ENCODE data around the gene ADGRF3.
A peak's percentile ranks its signal among the peaks of the same experiment; 100 is the strongest.

ADGRF3 gene

DNA sequence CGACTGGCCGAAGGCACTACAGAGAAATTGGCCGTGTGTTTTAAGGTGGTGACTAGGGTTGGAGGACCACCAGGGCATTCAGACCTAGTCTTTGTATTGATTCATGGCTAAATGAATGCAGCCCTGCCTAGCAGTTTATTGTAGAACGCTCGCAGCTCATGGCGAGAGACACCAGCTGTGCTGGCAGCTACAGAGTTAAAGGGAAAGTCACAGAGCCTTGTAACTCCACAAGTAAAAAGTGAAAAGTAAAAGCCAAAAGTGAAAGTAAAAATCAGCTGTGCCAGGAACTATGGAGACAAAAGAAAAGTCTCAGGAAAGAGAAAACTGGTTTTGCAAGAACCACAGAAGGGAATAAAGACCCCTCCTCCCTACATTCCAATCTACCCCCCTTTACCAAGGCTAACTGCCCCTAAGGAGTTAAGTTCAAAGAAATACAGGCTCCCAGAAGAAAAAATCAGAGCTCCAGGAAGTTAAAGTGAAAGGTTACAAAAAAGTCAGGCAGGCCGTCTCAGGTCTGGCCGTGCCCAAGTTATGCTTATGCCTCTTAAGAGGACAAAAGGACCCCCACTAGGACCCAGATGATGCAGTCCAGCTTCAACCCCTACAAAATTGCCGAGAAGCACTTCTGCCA lies 47.0 kb downstream of the ADGRF3 start:
- TF ChIP-seq, protein P1, sequence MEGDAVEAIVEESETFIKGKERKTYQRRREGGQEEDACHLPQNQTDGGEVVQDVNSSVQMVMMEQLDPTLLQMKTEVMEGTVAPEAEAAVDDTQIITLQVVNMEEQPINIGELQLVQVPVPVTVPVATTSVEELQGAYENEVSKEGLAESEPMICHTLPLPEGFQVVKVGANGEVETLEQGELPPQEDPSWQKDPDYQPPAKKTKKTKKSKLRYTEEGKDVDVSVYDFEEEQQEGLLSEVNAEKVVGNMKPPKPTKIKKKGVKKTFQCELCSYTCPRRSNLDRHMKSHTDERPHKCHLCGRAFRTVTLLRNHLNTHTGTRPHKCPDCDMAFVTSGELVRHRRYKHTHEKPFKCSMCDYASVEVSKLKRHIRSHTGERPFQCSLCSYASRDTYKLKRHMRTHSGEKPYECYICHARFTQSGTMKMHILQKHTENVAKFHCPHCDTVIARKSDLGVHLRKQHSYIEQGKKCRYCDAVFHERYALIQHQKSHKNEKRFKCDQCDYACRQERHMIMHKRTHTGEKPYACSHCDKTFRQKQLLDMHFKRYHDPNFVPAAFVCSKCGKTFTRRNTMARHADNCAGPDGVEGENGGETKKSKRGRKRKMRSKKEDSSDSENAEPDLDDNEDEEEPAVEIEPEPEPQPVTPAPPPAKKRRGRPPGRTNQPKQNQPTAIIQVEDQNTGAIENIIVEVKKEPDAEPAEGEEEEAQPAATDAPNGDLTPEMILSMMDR (IDR thresholded peaks at IDR 0.05; ENCODE audit: low read depth, low read length): no peak
- DNase-seq (ENCODE audit: extremely low read depth, low read depth): peak; percentile 28

DNA sequence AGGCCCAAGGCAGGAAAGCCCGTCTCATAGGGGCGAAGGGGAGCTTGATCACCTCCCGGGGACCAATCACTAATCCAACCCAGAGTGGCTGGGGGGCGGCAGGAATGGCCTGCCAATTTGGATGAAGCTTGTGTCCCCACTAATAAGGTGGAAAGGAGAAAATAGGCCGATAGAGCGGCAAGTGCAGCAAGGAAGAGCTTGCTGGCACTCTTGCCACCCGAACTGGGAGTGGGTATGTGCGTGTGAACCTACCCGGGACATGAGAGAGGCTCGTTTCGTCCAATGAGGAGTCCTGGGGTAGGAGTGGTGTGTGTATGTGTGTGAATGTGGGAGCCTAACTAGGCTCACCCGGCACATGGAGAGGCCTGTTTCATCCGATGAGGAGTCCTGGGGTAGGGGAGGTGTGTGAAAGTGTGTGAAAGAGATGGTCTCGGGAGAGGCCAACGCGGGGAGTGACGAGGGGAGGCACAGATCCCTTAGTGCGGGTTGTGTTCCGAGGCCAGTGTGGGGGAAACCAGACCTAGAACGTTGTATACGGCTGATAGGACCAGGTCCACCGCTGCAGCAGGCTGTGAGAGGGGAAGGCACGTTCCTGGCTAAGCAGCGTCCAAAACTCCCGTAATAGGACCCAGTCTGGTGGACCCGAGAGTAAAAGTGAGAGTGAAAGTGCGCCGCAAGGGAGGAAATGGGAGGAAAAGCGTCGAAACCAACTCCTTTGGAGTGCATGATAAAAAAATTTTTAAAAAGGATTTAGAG lies 47.8 kb downstream of the ADGRF3 start:
- DNase-seq (ENCODE audit: extremely low read depth, low read depth): peak; percentile 30
- TF ChIP-seq, protein P1 (IDR thresholded peaks at IDR 0.05; ENCODE audit: low read depth, low read length): no peak

DNA sequence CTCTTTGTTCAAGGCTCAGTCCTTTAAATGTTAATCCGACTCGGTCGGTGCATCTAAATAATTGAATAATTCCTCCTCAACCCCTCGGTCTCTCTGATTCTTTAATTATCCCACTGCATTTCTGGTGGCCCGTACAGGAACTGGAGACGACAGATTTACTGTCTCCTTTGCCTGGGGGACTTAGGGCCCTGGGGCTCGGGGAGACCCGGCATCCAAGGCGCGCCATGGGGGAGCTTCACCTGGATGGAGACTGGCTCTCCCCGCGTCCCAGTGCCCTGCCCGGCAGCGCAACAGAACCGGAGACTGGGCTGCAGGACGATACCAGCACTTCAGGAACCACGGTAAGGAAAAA lies 48.3 kb downstream of the ADGRF3 start:
- TF ChIP-seq, protein P1 (IDR thresholded peaks at IDR 0.05; ENCODE audit: low read depth, low read length): no peak

DNA sequence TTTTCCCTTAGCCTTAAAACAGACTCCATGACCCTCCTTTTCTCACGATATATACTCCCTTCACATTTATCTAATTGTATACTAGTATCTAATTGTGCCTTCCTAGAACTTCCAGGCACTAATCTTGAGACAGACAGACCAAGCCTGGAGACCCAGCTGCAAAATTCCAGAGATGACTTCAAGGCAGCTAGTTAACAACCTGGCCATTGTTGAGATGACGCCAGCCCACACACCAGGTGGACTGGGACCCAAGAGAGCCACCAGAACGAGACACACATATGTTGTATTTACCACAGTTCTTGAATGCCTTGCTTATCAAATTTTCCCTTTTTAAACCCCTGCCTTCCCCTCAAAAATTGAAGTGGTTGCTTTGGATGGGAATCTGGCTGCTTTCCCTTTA lies 49.5 kb downstream of the ADGRF3 start:
- DNase-seq (ENCODE audit: extremely low read depth, low read depth): no peak

More for the DNA sequence above, 48.3 kb downstream of the ADGRF3 start:
- no peak for DNase-seq (ENCODE audit: extremely low read depth, low read depth)

DNA sequence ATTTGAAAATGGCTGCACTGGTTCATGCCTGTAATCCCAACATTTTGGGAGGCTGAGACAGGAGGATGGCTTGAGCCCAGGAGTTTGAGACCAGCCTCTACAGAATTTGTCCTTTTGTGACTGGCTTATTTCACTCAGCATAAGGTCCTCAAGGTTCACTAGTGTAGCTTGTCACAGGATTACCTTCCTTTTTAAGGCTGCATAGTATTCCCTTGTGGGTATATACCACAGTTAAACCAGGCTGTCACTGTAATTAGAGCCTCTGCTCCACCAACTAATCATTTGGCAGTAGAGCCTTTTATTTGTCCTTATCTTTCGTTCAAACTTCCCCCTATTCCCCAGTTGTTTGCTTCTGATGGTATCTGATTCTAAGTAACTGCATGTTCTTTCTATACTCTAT lies 51.1 kb downstream of the ADGRF3 start:
- TF ChIP-seq, protein P1 (IDR thresholded peaks at IDR 0.05; ENCODE audit: low read depth, low read length): no peak
- DNase-seq (ENCODE audit: extremely low read depth, low read depth): no peak

More for the DNA sequence above, 49.5 kb downstream of the ADGRF3 start:
- TF ChIP-seq, protein P1 (IDR thresholded peaks at IDR 0.05; ENCODE audit: low read depth, low read length): no peak

DNA sequence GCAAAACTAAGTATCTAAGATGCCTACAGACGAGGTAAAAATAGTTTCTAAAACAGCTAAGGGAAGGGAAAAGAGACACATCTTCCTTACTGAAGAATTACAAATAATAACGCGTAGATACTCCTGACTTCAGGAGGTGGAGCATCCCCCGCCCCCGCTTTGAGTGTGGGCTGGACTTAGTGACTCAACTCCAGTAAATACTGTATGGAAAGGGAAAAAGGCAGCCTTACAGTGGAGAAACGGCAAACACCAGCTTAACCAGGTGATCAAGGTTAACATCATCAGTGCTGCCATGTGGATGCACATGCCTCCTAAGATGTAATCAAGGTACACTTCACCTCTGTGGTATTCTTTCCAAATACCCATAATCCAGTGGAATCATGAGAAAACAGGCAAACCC lies 53.9 kb downstream of the ADGRF3 start:
- TF ChIP-seq, protein P1 (IDR thresholded peaks at IDR 0.05; ENCODE audit: low read depth, low read length): no peak
- DNase-seq (ENCODE audit: extremely low read depth, low read depth): no peak

DNA sequence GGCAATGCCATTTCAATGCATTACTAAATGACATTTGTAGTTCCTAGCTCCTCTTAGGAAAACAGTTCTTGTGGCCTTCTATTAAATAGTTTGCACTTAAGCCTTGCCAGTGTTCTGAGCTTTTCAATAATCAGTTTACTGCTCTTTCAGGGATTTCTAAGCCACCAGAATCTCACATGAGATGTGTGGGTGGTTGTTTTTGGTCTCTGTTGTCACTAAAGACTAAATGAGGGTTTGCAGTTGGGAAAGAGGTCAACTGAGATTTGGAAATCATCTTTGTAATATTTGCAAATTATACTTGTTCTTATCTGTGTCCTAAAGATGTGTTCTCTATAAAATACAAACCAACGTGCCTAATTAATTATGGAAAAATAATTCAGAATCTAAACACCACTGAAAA lies 56.6 kb downstream of the ADGRF3 start:
- DNase-seq (ENCODE audit: extremely low read depth, low read depth): no peak

More for the DNA sequence above, 56.6 kb downstream of the ADGRF3 start:
- TF ChIP-seq, protein P1 (IDR thresholded peaks at IDR 0.05; ENCODE audit: low read depth, low read length): no peak

Data from AG09319 (cell line).